MM.1S (cell line): ENCODE results near the gene ATP13A2.

Experiments used
- DNase-seq: peaks from one replicate; pipeline ENCODE4 v3.0.0-alpha.2; 2015
- H2AFZ ChIP-seq: fragments of 300-600 bp; sonication (generic); 2 replicates; pipeline ENCODE4 v1.6.0; 2016; ENCODE audit warnings: antibody characterized with exemption, low read length
- H3F3A ChIP-seq: fragments of 300-600 bp; sonication (generic); 2 replicates; pipeline ENCODE4 v1.6.1; 2016; ENCODE audit warnings: mild to moderate bottlenecking, antibody characterized with exemption, low read length, moderate library complexity, mixed read lengths; ENCODE audit not compliant: insufficient read depth
- H3K27ac ChIP-seq: fragments of 300-600 bp; sonication (generic); 2 replicates; pipeline ENCODE4 v1.5.1; 2016; ENCODE audit warnings: mild to moderate bottlenecking, low read length
- H3K27me3 ChIP-seq: fragments of 300-600 bp; sonication (generic); replicated peaks from 2 replicates; pipeline ENCODE4 v1.6.0; 2016; ENCODE audit warnings: low read length; ENCODE audit not compliant: insufficient read depth
- H3K36me3 ChIP-seq: fragments of 300-600 bp; sonication (generic); replicated peaks from 2 replicates; pipeline ENCODE4 v1.6.1; 2016; ENCODE audit warnings: mild to moderate bottlenecking, low read length, mixed read lengths; ENCODE audit not compliant: insufficient read depth
- H3K4me1 ChIP-seq: fragments of 300-600 bp; sonication (generic); 2 replicates; pipeline ENCODE4 v1.6.1; 2016; ENCODE audit warnings: low read length, mixed read lengths
- H3K4me2 ChIP-seq: fragments of 300-600 bp; sonication (generic); 2 replicates; pipeline ENCODE4 v1.6.0; 2016; ENCODE audit warnings: low read depth, low read length
- H3K4me3 ChIP-seq: fragments of 300-600 bp; sonication (generic); 2 replicates; pipeline ENCODE4 v1.5.1; 2016; ENCODE audit warnings: low read length, mixed read lengths
- H3K79me2 ChIP-seq: fragments of 300-600 bp; sonication (generic); 2 replicates; pipeline ENCODE4 v1.6.1; 2016; ENCODE audit warnings: mixed run types, low read length, mixed read lengths
- H3K9ac ChIP-seq: fragments of 300-600 bp; sonication (generic); 2 replicates; pipeline ENCODE4 v1.6.1; 2016; ENCODE audit warnings: low read length, mixed read lengths
- H3K9me2 ChIP-seq: fragments of 300-600 bp; sonication (generic); replicated peaks from 2 replicates; pipeline ENCODE4 v1.6.1; 2016; ENCODE audit warnings: mild to moderate bottlenecking, low read length, mixed read lengths; ENCODE audit not compliant: insufficient read depth
- H3K9me3 ChIP-seq: fragments of 300-600 bp; sonication (generic); replicated peaks from 2 replicates; pipeline ENCODE4 v1.6.1; 2016; ENCODE audit warnings: mild to moderate bottlenecking, low read length, mixed read lengths; ENCODE audit not compliant: insufficient read depth
- H4K20me1 ChIP-seq: fragments of 300-600 bp; sonication (generic); 2 replicates; pipeline ENCODE4 v1.6.1; 2016; ENCODE audit warnings: mild to moderate bottlenecking, low read length, moderate library complexity, mixed read lengths; ENCODE audit not compliant: insufficient read depth
- CTCF ChIP-seq: fragments of 300-600 bp; sonication (generic); IDR thresholded peaks from 2 replicates; pipeline ENCODE4 v1.5.1; 2016; ENCODE audit warnings: antibody characterized with exemption, low read length, mixed read lengths
- EZH2 ChIP-seq: fragments of 300-600 bp; sonication (generic); optimal IDR thresholded peaks from 2 replicates; pipeline ENCODE3; 2017; ENCODE audit warnings: low read depth, mild to moderate bottlenecking, antibody characterized with exemption, low read length, mixed read lengths
- EZH2phosphoT487 ChIP-seq: fragments of 300-600 bp; sonication (generic); IDR thresholded peaks from 2 replicates; pipeline ENCODE4 v1.6.1; 2018; ENCODE audit warnings: antibody characterized with exemption, low read length

The ATP13A2 gene

GRCh38 chr1:16992675-16993074 lies 19.1 kb downstream of the ATP13A2 start:
- Histone ChIP-seq H3K79me2 (no peaks in the 10 kb centered on the region), H3K27me3 (no peaks in the 10 kb centered on the region), H3K27ac (no peak overlapping the region), H3K9me3 (no peaks in the 10 kb centered on the region), H3K9me2 (no peaks in the 10 kb centered on the region), H3F3A (no peaks in the 10 kb centered on the region), H3K4me2 (no peak overlapping the region), H3K4me3 (no peak overlapping the region), H2AFZ (no peak overlapping the region), H3K4me1 (no peaks in the 10 kb centered on the region), H3K9ac (no peak overlapping the region), H4K20me1 (no peaks in the 10 kb centered on the region), H3K36me3 (no peaks in the 10 kb centered on the region)
- no peak for DNase-seq
- TF ChIP-seq EZH2phosphoT487 (no peak), EZH2 (no peak), CTCF (no peak)

GRCh38 chr1:16992102-16992501 lies 19.6 kb downstream of the ATP13A2 start:
- Histone ChIP-seq H3K4me1 (no peaks in the 10 kb centered on the region), H3K9me3 (no peaks in the 10 kb centered on the region), H3K4me3 (no peak overlapping the region), H3K27me3 (no peaks in the 10 kb centered on the region), H3K9ac (no peak overlapping the region), H3K4me2 (no peak overlapping the region), H3F3A (no peaks in the 10 kb centered on the region), H3K36me3 (no peaks in the 10 kb centered on the region), H3K9me2 (no peaks in the 10 kb centered on the region), H3K27ac (no peak overlapping the region), H3K79me2 (no peaks in the 10 kb centered on the region), H4K20me1 (no peaks in the 10 kb centered on the region), H2AFZ (no peak overlapping the region)
- no peak for DNase-seq
- TF ChIP-seq EZH2phosphoT487, result no peak
- no peak for TF ChIP-seq CTCF

- no peak overlapping the region for H3K4me2 ChIP-seq
- H3K79me2 ChIP-seq, result no peaks in the 10 kb centered on the region
- no peak overlapping the region for H3K27ac ChIP-seq
- no peak for DNase-seq
- no peaks in the 10 kb centered on the region for H3K9me3 ChIP-seq
- no peak overlapping the region for H3K9ac ChIP-seq
- H3K9me2 ChIP-seq, result no peaks in the 10 kb centered on the region
- H3K27me3 ChIP-seq, result no peaks in the 10 kb centered on the region
- no peaks in the 10 kb centered on the region for H3K4me1 ChIP-seq
- H2AFZ ChIP-seq, result no peak overlapping the region
- no peaks in the 10 kb centered on the region for H3F3A ChIP-seq
- no peaks in the 10 kb centered on the region for H3K36me3 ChIP-seq
- no peak overlapping the region for H3K4me3 ChIP-seq
- no peak for TF ChIP-seq EZH2
- no peak for TF ChIP-seq EZH2phosphoT487
- TF ChIP-seq CTCF, result no peak
- H4K20me1 ChIP-seq, result no peaks in the 10 kb centered on the region
These were observed 20.2 kb downstream of the ATP13A2 start for GRCh38 chr1:16991571-16991970.
